Measurements from ENCODE around the gene CLECL1. TPM values are rescaled to one million over a fixed set of nuclear protein-coding genes. Genes with fewer than 3 reads are reported as not detected.

Gene CLECL1
- total RNA-seq, 1 donor from 2014 or later = not detected

Other genes starting within 250 kb of the CLECL1 start
- gene KLRB1, start 125.2 kb downstream of the CLECL1 start, total RNA-seq = 0.30 TPM
- 4.2 TPM for gene CLEC2D, start 63.4 kb downstream of the CLECL1 start, total RNA-seq
- 1.1 TPM for gene CD69, start 27.8 kb upstream of the CLECL1 start, total RNA-seq
- gene KLRF1, start 94.4 kb upstream of the CLECL1 start, total RNA-seq = 0.55 TPM
- gene CLEC2B, start 136.3 kb upstream of the CLECL1 start, total RNA-seq = 3.7 TPM
- not detected for gene KLRF2, start 148.4 kb upstream of the CLECL1 start, total RNA-seq
- gene CLEC2A, start 199.3 kb upstream of the CLECL1 start, total RNA-seq = not detected
- 4.9 TPM for gene CLEC12A, start 238.3 kb upstream of the CLECL1 start, total RNA-seq